Colonic mucosa (tissue), 4 donors: ENCODE results near the gene RPS29. TPM values are rescaled to one million over a fixed set of nuclear protein-coding genes. Genes with fewer than 3 reads are reported as not detected.

Experiments
- DNase-seq: peaks from one replicate; pipeline ENCODE4 v3.0.0-alpha.2; 2020
- H3K27ac ChIP-seq: fragments of 200-600 bp; one replicate; pipeline ENCODE4 v1.8.0; 2021
- H3K27me3 ChIP-seq: fragments of 200-600 bp; one replicate; pipeline ENCODE4 v1.8.0; 2021
- H3K36me3 ChIP-seq: fragments of 200-600 bp; one replicate; pipeline ENCODE4 v1.8.0; 2021
- H3K4me1 ChIP-seq: fragments of 200-600 bp; one replicate; pipeline ENCODE4 v1.8.0; 2021; ENCODE audit warnings: mild to moderate bottlenecking
- H3K4me3 ChIP-seq: fragments of 200-600 bp; one replicate; pipeline ENCODE4 v1.8.0; 2021
- H3K9ac ChIP-seq, 2 donors: one replicate each; pipeline ENCODE4 v1.7.0; 2013; ENCODE audit warnings: control low read depth in 2 of 2, low read depth in 2 of 2, low read length in 2 of 2
- H3K9me3 ChIP-seq: fragments of 200-600 bp; one replicate; pipeline ENCODE4 v1.8.0; 2021
- intact Hi-C: fragments of 100-400 bp; cut with DNase I; formaldehyde crosslinking; loops from one replicate; pipeline ENCODE4 v1.14.1; 2022
- total RNA-seq, 2 donors: library from RNA; stranded (reverse); fragmentation: NEBNext Ultra II Directional in 1 of 2; extraction: Animal tissue kit (Norgen Biotek cat#: 25700) in 1 of 2; gene quantifications; one replicate each; pipeline ENCODE4 v1.2.1, GENCODE V29; 2021
- TF ChIP-seq, protein P1 (sequence below): fragments of 200-600 bp; IDR thresholded peaks from one replicate; pipeline ENCODE4 v1.8.0; 2022; ENCODE audit warnings: antibody characterized with exemption, mild to moderate bottlenecking
- donor health status: healthy.
- donor health status: DM: no; HTN: no; CAD: no.
- donor health status: DM: no; HTN: no; CAD: no.

Gene RPS29
- total RNA-seq, 2 donors from 2014 or later, result 1,421 to 1,478 TPM

GRCh38 chr14:49617852-49618519 lies 31.8 kb upstream of the RPS29 start:
- DNase-seq, result no peak
- Histone ChIP-seq H3K4me1 (peaks cover 3% of the 10 kb centered on the region), H3K27me3 (no peaks in the 10 kb centered on the region), H3K4me3 (no peak overlapping the region), H3K27ac (no peak overlapping the region), H3K9ac (no peak overlapping the region), H3K9me3 (no peaks in the 10 kb centered on the region), H3K36me3 (no peaks in the 10 kb centered on the region)
- TF ChIP-seq, protein P1, sequence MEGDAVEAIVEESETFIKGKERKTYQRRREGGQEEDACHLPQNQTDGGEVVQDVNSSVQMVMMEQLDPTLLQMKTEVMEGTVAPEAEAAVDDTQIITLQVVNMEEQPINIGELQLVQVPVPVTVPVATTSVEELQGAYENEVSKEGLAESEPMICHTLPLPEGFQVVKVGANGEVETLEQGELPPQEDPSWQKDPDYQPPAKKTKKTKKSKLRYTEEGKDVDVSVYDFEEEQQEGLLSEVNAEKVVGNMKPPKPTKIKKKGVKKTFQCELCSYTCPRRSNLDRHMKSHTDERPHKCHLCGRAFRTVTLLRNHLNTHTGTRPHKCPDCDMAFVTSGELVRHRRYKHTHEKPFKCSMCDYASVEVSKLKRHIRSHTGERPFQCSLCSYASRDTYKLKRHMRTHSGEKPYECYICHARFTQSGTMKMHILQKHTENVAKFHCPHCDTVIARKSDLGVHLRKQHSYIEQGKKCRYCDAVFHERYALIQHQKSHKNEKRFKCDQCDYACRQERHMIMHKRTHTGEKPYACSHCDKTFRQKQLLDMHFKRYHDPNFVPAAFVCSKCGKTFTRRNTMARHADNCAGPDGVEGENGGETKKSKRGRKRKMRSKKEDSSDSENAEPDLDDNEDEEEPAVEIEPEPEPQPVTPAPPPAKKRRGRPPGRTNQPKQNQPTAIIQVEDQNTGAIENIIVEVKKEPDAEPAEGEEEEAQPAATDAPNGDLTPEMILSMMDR, result no peak
- intact Hi-C loops, result no loop called here

DNA sequence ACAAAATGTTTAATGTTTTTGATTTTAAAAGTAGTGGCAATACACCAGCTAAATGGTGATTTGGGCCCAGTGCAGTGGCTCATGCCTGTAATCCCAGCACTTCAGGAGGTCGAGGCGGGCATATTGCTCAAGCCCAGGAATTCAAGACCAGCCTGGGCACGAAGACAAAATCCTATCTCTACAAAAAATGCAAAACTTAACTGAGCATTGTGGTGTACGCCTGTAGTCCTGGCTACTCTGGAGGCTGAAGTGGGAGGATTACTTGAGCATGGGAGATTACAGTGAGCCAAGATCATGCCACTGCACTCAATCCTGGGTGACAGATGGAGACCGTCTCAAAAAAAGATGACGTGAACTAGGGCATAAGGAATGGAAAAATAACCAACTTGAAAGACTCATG lies 29.6 kb upstream of the RPS29 start:
- Histone ChIP-seq H3K27me3 (no peaks in the 10 kb centered on the region), H3K36me3 (no peaks in the 10 kb centered on the region), H3K4me3 (no peak overlapping the region), H3K27ac (no peak overlapping the region), H3K9ac (no peak overlapping the region), H3K4me1 (no peaks in the 10 kb centered on the region), H3K9me3 (no peaks in the 10 kb centered on the region)
- TF ChIP-seq, protein P1, result no peak
- intact Hi-C loops, result no loop called here
- DNase-seq, result no peak

DNA sequence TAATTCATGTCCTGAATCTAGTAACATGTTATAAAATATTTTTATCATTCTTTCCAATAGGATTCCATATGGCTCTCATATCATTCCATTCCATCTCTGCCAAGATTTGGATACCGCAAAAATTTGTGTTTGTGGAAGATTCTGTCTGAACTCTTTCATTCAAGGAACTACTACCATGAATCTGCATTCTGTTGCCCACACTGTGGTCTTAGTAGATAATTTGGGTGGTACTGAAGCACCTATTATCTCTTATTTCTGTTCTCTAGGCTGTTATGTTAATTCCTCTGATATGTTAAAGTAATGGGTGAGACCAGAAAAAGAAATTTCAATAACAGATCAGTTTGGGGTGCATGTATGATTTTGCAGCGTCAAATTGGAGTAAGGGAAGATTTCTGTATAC lies 28.0 kb upstream of the RPS29 start:
- H3K27ac ChIP-seq, result no peak overlapping the region
- no peaks in the 10 kb centered on the region for H3K4me1 ChIP-seq
- H3K36me3 ChIP-seq, result no peaks in the 10 kb centered on the region
- H3K9me3 ChIP-seq, result no peaks in the 10 kb centered on the region
- no peaks in the 10 kb centered on the region for H3K27me3 ChIP-seq
- intact Hi-C loops, result no loop called here
- no peak overlapping the region for H3K9ac ChIP-seq
- DNase-seq, result no peak
- H3K4me3 ChIP-seq, result no peak overlapping the region
- TF ChIP-seq, protein P1, result no peak

- H3K36me3 ChIP-seq, result no peaks in the 10 kb centered on the region
- H3K27ac ChIP-seq, result no peak overlapping the region
- no peak overlapping the region for H3K9ac ChIP-seq
- no peaks in the 10 kb centered on the region for H3K4me1 ChIP-seq
- no peak overlapping the region for H3K4me3 ChIP-seq
- no peaks in the 10 kb centered on the region for H3K9me3 ChIP-seq
- DNase-seq, result no peak
- intact Hi-C loops, result no loop called here
- TF ChIP-seq, protein P1, result no peak
- no peaks in the 10 kb centered on the region for H3K27me3 ChIP-seq
Observed at GRCh38 chr14:49612671-49613070, 26.5 kb upstream of the RPS29 start.

GRCh38 chr14:49612251-49612650 lies 26.1 kb upstream of the RPS29 start:
- Histone ChIP-seq H3K9me3 (no peaks in the 10 kb centered on the region), H3K27me3 (no peaks in the 10 kb centered on the region), H3K27ac (no peak overlapping the region), H3K9ac (no peak overlapping the region), H3K36me3 (no peaks in the 10 kb centered on the region), H3K4me1 (no peaks in the 10 kb centered on the region), H3K4me3 (no peak overlapping the region)
- TF ChIP-seq, protein P1, result no peak
- no peak for DNase-seq
- intact Hi-C loops, result no loop called here
